PC-3 (cell line): ENCODE results near the gene UAP1.

Source experiments
- CTCF ChIP-seq: fragments of 300-600 bp; sonication (generic); conservative IDR thresholded peaks from 2 replicates; pipeline ENCODE4 v1.5.1; 2017; ENCODE audit warnings: antibody characterized with exemption, low read depth, mild to moderate bottlenecking, low read length
- EZH2 ChIP-seq: fragments of 300-600 bp; sonication (generic); IDR thresholded peaks from one replicate; pipeline ENCODE4 v1.6.1; 2017; ENCODE audit warnings: antibody characterized with exemption, mild to moderate bottlenecking, low read length; ENCODE audit not compliant: unreplicated experiment
- EZH2phosphoT487 ChIP-seq: fragments of 300-600 bp; sonication (generic); IDR thresholded peaks from 2 replicates; pipeline ENCODE4 v1.6.1; 2018; ENCODE audit warnings: mild to moderate bottlenecking, antibody characterized with exemption, low read length, borderline replicate concordance

- TF ChIP-seq EZH2 (no peak), CTCF (no peak), EZH2phosphoT487 (no peak)
Observed at GRCh38 chr1:162565460-162565859, 3.9 kb downstream of the UAP1 start.
